Hematopoietic multipotent progenitor cell (in vitro differentiated cells): ENCODE data around the gene ENPP1. TPM values are rescaled to one million over a fixed set of nuclear protein-coding genes. Genes with fewer than 3 reads are reported as not detected.

Experiments used
- DNase-seq, 3 donors: peaks; one replicate each; pipeline ENCODE4 v3.0.0-alpha.2; 2011 to 2015; ENCODE audit warnings: low read depth in 2 of 3, low spot score in 2 of 3
- total RNA-seq: library from RNA; depleted of rRNA; stranded (reverse); fragments of >200 nt; gene quantifications from one replicate; pipeline ENCODE4 v1.2.3, GENCODE V29; 2012

ENPP1 gene
- total RNA-seq = under 0.01 TPM

- peak; percentile 7 to 66 (median 56) for DNase-seq
Measured at GRCh38 chr6:131807644-131808459, at the start of gene ENPP1. Gene ENPP1, plus strand, starts transcription at chr6:131808020. Its CDS starts 16 bp downstream, at chr6:131808036.

DNA sequence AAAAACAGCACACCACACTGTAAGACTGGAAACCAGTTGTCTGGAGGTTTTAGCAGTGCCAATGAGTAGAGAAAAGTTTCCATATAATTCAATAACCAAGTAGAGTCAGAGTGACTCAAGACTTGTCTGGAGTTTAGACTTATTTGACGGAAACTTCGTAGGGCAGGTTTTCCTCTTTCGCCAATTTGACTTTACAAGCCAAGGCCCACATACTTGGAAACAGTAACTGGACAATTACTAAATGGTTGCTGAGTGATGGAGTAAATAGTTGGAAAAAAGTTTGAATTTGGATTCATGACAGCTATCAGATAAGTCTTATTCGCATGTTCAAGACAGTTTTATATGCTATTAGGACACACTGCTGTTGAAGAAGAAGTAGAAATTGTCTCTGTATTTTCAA lies 48.9 kb upstream of the ENPP1 start:
- DNase-seq = no peak

- DNase-seq = no peak
Measured at GRCh38 chr6:131761060-131761761, 46.6 kb upstream of the ENPP1 start.

- no peak for DNase-seq
Measured at GRCh38 chr6:131761762-131762067, 46.1 kb upstream of the ENPP1 start.

- no peak for DNase-seq
Measured at GRCh38 chr6:131762984-131763383, 44.8 kb upstream of the ENPP1 start.

GRCh38 chr6:131763749-131764148 lies 44.1 kb upstream of the ENPP1 start:
- DNase-seq = no peak

DNA sequence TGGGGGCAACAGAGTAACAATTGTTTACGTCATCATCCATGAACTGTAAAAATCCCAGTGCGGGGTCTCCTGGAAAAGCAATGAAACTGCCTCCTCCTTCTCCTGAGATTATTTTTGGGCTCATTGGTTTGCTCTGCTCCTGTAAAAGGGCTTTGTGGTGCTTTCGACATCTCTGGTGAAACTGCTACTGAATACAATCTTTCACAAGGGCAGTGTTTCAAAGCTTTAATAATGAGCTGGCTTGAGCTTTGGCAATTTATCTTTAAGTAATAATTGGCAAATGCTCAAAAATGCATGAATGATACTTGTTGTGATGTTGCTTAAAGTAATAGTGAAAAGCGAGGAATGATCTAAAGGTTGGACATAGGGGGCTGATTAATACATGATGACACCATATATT lies 43.5 kb upstream of the ENPP1 start:
- no peak for DNase-seq

GRCh38 chr6:131765081-131765803 lies 42.6 kb upstream of the ENPP1 start:
- no peak for DNase-seq

DNA sequence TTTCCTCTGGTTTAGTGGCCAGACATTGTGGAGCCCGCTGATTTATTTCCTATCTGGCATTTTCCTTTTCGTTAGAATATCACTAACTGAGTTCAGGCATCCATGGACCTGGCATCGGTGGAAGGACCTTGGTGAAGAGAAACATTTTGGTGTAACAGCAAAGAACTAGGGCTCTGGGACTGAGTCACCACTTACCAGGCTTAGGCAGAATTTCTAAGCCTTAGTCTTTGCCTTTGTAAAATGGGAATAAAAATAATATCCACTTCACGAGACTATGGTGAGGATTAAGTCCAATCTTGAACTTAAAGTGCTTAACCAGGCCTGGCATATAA lies 42.0 kb upstream of the ENPP1 start:
- DNase-seq = no peak

- DNase-seq = no peak
Measured at GRCh38 chr6:131766631-131767030, 41.2 kb upstream of the ENPP1 start.

GRCh38 chr6:131768964-131769363 lies 38.9 kb upstream of the ENPP1 start:
- DNase-seq = no peak

DNA sequence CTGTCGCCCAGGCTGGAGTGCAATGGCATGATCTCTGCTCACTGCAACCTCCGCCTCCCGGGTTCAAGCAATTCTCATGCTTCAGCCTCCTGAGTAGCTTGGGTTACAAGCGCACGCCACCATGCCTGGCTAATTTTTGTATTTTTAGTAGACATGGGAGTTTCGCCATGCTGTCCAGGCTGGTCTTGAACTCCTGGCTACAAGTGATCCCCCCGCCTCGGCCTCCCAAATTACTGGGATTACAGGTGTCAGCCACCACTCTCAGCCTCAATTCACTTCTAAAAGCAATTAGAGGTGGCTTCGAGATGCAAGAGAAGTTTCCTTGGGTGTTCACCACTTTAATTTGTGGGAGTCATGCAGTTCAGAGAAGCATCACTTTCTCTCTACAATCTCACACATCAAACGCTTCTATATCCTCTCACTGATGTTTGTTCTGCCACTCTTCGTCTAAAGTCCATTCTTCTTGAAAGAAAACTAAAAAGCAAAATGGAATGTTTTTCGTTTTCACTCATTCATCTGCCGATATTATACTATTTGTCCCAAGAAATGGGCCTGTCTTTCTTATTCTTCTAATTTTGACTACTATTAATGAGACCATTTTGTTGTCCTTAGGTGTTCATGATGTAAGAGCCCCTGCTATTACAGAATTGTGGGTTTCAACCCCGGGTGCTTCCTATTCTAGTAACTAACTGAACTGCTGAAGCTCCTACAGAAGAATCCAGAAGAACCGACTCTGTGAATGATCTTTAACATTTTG lies 38.3 kb upstream of the ENPP1 start:
- no peak for DNase-seq

DNA sequence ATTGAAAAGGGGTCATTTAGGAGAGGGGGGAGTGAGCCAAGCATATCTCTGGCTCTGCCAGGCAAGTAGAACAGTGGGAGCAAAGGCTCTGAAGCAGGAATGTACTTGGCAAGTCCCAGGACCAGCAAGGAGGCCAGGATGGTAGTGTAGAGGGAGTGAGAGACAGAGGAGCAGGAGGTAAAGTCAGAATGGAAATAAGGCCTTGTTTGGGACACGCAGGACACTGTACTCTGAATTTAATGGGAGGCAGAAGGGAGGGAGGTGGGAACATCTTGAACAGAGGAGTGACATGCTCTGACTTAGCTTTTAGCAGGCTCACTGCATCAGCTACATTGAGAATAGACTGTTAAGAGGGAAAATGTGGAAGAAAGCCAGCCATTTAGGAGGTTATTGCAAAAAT lies 37.0 kb upstream of the ENPP1 start:
- no peak for DNase-seq

GRCh38 chr6:131773284-131773950 lies 34.4 kb upstream of the ENPP1 start:
- DNase-seq = no peak

- DNase-seq = no peak
Measured at GRCh38 chr6:131775886-131776285, 31.9 kb upstream of the ENPP1 start.

DNA sequence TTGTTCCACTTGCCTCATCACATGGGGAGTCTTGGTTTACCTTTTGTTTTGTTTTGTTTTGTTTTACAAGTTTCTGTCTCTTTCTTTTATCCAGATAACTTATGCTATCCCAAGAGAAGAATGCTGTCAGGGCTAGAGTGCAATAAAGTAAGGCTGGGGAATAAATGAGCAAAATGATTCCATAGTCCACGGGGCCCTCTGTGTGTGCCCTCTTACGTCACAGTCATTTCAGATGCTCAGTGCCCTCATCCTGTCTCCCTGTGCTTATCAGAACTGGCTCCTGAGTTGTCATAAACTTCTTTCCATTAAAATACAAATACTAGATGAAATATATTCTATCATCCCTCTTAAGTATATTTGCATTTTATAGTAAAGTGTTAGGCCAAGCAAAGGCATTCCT lies 30.8 kb upstream of the ENPP1 start:
- DNase-seq = no peak

- no peak for DNase-seq
Measured at GRCh38 chr6:131778169-131778568, 29.7 kb upstream of the ENPP1 start.

- no peak for DNase-seq
Measured at GRCh38 chr6:131779304-131779703, 28.5 kb upstream of the ENPP1 start.

- no peak for DNase-seq
Measured at GRCh38 chr6:131780600-131780999, 27.2 kb upstream of the ENPP1 start.

- no peak for DNase-seq
Measured at GRCh38 chr6:131781687-131782086, 26.1 kb upstream of the ENPP1 start.

DNA sequence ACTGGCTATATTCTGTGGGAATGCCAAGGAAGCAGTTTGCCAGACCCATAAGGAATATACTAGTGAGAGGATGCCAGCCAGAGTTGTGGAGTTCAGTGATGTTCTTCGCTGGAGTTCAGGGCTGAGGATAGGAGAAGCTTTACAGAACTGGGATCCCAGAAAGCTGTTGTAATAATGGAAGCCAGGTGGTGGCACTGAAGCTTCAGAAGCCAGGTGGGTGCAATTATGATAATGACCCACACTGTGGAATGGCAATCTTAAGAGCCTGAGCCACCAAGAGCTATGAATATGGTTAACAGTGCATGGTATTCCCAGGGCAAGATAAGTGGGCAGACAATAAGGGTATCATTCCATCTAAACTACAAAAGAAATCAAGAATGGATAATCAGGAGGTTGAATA lies 25.1 kb upstream of the ENPP1 start:
- DNase-seq = no peak
